ENCODE measurements around the gene POFUT2.

POFUT2 gene

DNA sequence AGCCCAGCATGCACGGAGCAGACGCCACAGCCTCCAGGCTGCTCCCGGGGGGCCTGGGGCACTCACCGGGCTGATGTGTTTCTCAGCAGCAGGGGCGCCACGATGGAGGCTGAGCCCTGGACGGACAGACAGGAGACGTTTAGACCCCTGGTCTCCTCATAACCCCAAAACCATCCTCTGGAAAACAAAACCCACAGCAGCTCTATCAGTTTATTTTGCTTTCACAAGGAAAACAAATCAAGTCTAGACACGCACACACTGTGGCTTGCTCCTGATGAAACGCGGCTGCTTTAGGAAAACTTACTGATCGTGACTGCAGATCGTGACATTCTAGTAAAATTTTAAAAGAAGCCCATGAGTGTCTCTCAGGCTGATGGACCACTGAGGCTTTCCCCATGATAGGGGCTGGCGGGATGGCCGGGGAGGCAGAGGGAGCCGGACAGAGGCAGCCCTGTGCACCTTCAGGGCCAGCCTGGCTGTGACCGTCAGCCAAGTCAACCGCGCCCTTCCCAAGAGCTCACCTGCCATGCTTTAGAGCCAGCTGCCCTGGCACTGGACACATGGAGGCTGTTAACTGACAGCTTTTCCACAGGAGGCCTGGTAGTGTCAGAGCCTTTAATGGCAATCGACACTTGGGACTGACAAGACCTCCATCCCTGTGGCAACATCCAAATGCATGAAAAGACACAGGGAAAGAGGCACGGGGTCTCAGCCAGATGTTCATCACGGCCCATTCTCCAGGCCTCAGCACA lies 5.2 kb downstream of the POFUT2 start:
- no peak for DNase-seq (ENCODE audit: low read depth)

- no peak for DNase-seq (ENCODE audit: low read depth)
These were observed 6.0 kb downstream of the POFUT2 start for GRCh38 chr21:45281411-45282282.

DNA sequence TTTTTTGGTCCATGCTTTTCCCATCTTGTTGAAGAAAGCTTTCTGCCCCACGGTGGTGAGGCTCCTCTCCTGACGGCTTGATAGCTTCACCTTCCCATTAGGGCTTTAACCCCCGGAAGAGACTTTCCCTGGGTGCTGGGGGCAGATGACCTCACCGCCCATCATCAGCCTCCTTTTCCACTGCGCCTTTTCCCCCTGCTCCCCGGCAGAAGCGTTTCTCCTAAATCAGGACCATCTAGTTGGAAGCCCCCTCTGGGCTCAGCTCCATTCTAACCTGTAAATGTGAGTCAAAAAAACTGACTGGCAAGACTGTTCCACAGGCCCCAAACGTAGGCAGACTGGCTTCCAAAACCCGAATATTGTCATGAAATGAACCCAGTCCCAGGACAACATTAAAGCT lies 6.7 kb downstream of the POFUT2 start:
- no peak for DNase-seq (ENCODE audit: low read depth)

DNA sequence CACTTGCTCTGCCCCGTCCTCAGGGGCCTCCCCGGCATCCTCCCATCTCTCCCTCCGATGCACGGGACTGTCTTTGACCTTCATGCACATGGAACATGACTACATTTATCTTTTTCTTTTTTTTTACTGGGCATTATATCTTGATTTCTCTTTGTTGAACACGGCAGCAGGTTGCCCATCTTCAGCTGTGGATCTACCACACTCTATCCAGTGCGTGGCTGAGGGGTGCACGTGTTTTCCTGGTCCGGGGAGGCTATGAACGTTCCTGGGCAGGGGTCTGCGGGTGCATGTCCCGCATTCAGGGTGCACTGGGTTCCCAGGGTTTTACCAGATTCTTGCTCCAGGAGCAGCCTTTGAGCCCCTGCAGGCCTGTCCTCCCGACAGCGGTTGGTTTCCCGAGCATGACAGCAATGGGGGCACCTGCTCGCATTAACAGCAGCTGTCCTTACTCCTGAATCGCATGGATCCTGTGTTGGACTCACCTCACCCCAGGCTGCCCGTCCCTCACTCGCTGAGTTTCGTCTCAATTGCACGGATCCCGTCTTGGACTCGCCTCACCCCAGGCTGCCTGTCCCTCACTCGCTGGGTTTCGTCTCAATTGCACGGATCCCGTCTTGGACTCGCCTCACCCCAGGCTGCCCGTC lies 7.4 kb downstream of the POFUT2 start:
- no peak for DNase-seq (ENCODE audit: low read depth)

DNA sequence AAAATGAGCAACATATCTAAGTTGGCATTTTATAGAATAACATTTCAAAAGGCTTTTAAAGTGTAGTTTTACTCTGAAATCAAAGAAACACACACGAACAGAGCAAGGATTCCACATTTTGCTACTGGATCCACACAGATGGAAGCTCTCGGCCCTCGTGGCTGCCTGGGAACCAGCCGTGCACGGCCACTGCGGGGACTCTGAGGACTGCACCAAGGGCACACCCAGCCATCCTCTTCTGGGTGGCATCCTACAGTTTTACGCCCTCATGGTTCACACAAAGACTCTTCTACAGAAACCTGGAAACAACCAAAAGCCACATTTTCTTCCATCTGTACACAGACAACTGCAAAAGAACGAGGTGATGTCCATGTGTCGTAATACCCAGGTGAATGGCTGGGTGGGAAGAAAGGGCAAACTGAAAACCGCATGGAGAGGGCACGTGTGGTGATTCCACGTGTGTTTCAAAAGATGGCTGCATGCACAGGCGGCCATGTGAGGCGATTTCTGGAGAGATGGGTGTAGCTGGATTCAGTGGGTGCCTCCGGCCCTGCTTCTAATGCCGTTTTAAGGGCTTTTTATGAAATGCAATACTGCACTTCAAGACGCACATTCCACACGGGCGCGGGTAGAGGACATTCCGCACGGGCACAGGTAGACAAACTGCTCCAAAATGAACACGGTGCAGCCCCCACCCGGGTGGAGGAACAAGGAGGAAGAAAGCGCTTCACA lies 8.1 kb downstream of the POFUT2 start:
- DNase-seq (ENCODE audit: low read depth), result no peak

DNA sequence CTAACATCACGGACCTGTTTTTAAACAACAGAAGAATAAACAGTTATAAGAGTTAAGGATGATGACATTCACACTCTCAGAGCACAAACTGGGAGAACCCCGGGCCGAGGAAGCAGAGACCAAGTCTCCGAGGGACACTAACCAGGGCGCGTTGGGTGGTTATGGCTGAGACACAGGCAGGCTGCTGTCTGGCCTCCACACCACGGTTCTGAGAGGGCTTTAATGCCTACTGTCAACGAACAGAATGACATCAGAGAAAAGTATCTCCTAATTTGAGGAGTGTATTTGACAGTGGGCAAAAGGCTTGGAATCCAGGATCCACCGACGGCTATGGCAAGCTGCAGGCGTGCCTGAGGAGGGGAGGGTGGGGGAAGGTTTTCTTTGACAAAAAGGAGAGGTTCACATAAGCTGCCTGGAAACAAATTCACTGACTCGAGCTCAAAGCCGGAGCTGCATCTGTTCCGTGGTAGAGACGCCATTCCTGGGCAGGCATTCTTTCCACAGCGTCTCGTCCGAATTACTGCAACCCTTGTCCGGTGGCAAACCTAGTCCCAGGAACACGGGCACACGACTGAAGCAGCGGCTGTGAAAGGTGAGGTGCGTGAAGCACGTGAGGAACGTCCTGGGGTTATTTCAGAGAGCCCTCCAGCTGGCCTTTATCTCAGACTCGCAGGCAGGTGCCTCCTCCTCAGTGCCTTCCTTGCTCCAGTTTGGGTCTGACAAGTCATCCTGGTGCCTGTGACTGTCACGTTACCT lies 9.4 kb downstream of the POFUT2 start:
- no peak for DNase-seq (ENCODE audit: low read depth)

DNA sequence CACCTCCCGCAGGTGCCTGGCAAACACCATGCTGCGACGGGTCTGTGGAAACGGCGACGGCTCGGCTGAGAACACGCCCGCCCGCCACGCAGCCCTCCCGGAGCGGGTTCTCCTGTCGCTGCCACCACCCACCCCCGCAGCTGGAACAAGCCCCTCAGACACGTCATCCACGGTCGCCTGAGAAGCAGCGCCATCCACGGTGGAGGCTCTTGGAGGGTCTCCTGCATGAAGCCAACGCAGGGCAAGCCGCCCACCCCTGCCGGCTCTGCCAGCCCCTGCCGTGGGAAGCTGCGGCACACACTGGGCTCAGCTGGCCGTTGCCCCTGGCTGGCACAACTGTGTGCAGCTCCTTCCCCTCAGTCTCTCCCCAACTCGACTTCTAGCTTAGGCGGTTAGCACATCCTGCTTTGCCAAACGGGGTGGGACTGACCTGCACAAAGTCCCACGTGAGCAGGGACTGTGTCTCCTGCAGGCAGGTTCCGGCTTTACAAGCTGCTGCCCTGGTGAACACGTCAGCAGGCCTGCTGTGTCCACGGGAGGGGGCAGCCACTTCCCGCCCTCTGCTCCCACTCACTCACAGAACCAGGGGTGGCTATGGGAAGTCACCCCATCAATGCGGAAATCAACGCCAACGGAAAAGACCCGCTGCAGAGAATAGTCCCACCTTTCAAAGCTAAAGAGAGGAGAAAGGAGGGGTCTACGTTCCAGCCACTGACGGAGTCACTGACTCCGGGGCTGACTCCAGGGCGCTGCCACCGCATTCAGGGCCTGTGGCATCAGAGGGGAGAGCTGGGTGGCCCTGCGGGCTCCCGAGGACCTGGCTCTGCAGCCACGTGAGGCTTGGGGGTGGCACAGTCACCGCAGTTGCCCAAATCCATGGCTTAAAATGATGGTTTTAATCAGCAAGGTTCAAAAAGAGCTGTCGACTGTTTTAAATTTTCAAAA lies 10.3 kb downstream of the POFUT2 start:
- DNase-seq (ENCODE audit: low read depth), result no peak

DNA sequence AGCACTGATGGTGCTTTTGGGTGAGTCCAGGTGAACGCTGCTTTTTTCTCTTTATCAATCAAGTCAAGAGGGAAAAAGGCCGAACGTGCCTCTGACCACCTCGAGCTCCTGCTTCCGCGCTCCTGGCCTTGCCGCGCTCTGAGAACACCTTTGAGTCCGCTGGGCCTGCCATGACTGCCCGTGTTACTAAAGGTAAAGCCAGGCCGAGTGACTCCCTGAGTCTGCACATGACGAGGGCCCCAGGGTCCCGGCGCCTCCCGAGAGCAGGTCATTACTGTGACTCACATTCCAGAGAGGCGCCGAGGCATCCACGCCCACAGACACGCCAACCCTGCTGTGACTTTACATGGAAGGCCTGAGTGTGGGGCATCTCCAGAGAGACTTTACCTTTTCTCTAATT lies 11.1 kb downstream of the POFUT2 start:
- no peak for DNase-seq (ENCODE audit: low read depth)

DNA sequence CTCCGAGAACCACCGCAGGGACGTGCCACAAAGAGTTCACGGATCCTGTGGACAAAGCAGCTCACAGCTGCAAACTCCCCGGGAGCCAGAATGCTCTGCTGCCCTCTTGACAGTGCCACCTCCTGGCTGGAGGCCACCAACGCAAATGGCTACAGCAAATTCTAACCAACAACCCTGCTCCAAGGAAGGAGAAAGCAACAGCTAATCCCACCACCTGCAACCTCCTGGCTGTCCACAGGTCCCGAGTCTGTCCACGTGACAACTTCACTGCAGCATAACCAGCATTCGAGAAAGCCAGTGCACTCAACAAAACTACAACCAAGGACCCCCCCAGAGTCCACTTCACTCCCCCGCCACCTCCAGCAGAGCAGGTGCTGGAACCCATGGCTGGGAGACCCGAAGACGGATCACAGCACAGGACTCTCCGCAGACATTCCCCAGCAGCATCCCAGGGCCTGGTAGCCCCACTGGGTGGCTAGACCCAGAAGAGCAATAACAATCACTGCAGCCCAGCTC lies 17.3 kb downstream of the POFUT2 start:
- no peak for DNase-seq (ENCODE audit: low read depth)

DNA sequence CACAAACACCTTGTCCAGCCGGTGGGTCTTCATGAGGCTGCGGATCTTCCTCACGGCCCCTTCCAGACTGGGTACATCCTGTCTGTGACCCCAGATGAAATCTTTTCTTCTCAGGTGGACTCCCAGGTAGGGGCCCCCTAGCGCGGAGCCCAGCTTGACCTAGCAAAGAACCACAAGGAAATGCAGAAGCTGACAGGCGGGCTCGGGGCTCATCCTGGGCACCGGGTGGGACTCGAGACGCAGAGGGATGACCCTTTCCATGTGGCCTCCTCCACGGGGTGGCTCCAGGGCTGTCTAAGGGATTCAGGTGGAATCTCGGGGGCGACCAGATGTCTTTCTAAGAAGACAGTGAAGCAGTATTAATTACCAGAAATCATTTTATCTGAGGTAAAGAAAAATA lies 17.8 kb downstream of the POFUT2 start:
- DNase-seq (ENCODE audit: low read depth), result no peak

DNA sequence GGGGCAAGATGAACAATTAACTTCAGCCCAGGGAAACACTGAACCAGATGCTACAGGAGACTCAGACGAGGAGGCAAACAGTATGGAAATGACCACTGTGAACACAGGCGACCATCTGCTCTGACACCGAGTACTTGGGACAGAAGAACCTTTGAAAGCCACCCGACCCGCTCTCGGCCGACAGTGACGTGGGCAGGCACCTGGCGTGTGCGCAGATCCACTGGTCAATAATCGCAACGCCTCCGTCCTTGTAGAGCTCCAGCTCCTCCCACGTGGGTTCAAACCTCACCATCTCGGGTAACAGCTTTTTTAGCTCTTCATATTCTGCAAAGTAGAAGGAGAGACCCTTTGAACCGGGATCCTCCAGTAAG lies 20.3 kb downstream of the POFUT2 start:
- DNase-seq (ENCODE audit: low read depth), result no peak

- no peak for DNase-seq (ENCODE audit: low read depth)
These were observed 20.9 kb downstream of the POFUT2 start for GRCh38 chr21:45266518-45267389.

- DNase-seq (ENCODE audit: low read depth), result no peak
These were observed 21.8 kb downstream of the POFUT2 start for GRCh38 chr21:45265721-45266517.

GRCh38 chr21:45264912-45265515 lies 22.7 kb downstream of the POFUT2 start:
- DNase-seq (ENCODE audit: low read depth), result no peak

DNA sequence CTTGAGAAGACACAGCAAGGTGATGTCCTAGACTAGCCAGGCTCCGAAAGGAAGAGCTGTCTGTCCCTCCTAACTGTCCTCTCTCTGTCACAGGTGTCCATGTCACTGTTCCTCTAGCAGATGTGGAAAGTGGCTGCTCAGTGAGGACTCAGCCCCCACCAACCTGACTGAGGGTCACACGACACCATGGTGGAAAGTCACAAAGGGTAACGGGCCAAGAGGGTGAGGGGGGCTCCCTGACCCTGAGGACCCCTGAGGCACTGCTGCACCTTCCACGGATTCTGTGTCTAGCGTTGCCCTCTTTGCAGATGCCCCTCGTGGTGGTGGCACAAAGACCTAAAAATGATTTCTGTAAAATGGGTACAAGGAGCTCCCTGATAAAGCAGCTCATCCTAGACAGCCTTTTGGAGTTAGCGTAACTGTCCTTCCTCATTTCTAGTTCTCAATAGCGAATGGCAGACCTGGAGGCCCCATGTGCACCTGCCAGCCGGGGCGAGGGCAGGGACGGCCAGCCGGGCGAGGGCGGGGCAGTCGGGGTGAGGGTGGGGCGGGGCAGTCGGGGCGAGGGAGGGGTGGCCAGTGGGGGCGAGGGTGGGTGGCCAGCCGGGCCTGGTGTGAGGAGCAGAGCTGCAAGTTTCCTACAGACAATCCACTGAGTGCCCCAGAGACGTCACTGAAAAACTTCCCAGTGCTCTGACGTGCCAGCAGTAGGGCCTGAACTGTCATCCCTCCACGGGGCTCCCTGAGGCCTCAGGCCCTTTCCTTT lies 23.4 kb downstream of the POFUT2 start:
- no peak for DNase-seq (ENCODE audit: low read depth)

- no peak for DNase-seq (ENCODE audit: low read depth)
These were observed 24.2 kb downstream of the POFUT2 start for GRCh38 chr21:45263534-45263933.

GRCh38 chr21:45262616-45263015 lies 25.1 kb downstream of the POFUT2 start:
- DNase-seq (ENCODE audit: low read depth), result no peak
